Measurements from ENCODE around the gene RSPH1.

Gene RSPH1

GRCh38 chr21:42496120-42496838 is at the start of gene RSPH1:
Gene RSPH1 (minus strand): TSS chr21:42496224. CDS start chr21:42496186, 38 bp downstream.
- peak; percentile 98 for DNase-seq (ENCODE audit: low spot score)

GRCh38 chr21:42545745-42546144 is 49.7 kb upstream of the RSPH1 start:
- no peak for DNase-seq (ENCODE audit: low spot score)

- no peak for DNase-seq (ENCODE audit: low spot score)
Observed at GRCh38 chr21:42545317-42545716, 49.3 kb upstream of the RSPH1 start.

GRCh38 chr21:42544544-42544943 is 48.5 kb upstream of the RSPH1 start:
- no peak for DNase-seq (ENCODE audit: low spot score)

- no peak for DNase-seq (ENCODE audit: low spot score)
Observed at GRCh38 chr21:42543106-42543847, 47.3 kb upstream of the RSPH1 start.

- DNase-seq (ENCODE audit: low spot score) = no peak
Observed at GRCh38 chr21:42542596-42542995, 46.6 kb upstream of the RSPH1 start.

- no peak for DNase-seq (ENCODE audit: low spot score)
Observed at GRCh38 chr21:42542196-42542595, 46.2 kb upstream of the RSPH1 start.

- no peak for DNase-seq (ENCODE audit: low spot score)
Observed at GRCh38 chr21:42541618-42542017, 45.6 kb upstream of the RSPH1 start.

GRCh38 chr21:42541174-42541573 is 45.1 kb upstream of the RSPH1 start:
- DNase-seq (ENCODE audit: low spot score) = no peak

GRCh38 chr21:42540396-42540795 is 44.4 kb upstream of the RSPH1 start:
- no peak for DNase-seq (ENCODE audit: low spot score)

- no peak for DNase-seq (ENCODE audit: low spot score)
Observed at GRCh38 chr21:42539931-42540343, 43.9 kb upstream of the RSPH1 start.

- DNase-seq (ENCODE audit: low spot score) = no peak
Observed at GRCh38 chr21:42539342-42539741, 43.3 kb upstream of the RSPH1 start.

- DNase-seq (ENCODE audit: low spot score) = no peak
Observed at GRCh38 chr21:42538479-42539275, 42.7 kb upstream of the RSPH1 start.

- no peak for DNase-seq (ENCODE audit: low spot score)
Observed at GRCh38 chr21:42537106-42537742, 41.2 kb upstream of the RSPH1 start.

GRCh38 chr21:42536601-42537000 is 40.6 kb upstream of the RSPH1 start:
- no peak for DNase-seq (ENCODE audit: low spot score)

- DNase-seq (ENCODE audit: low spot score) = no peak
Observed at GRCh38 chr21:42535602-42536171, 39.7 kb upstream of the RSPH1 start.

GRCh38 chr21:42534421-42535378 is 38.7 kb upstream of the RSPH1 start:
- DNase-seq (ENCODE audit: low spot score) = no peak

- no peak for DNase-seq (ENCODE audit: low spot score)
Observed at GRCh38 chr21:42533963-42534355, 37.9 kb upstream of the RSPH1 start.

- no peak for DNase-seq (ENCODE audit: low spot score)
Observed at GRCh38 chr21:42533306-42533962, 37.4 kb upstream of the RSPH1 start.
